ENCODE results near the gene DCTD.

Gene DCTD

GRCh38 chr4:182869697-182870096 lies 47.5 kb downstream of the DCTD start:
- no peak for DNase-seq (ENCODE audit: low spot score)

- no peak for DNase-seq (ENCODE audit: low spot score)
These were observed 50.4 kb downstream of the DCTD start for GRCh38 chr4:182866746-182867145.

DNA sequence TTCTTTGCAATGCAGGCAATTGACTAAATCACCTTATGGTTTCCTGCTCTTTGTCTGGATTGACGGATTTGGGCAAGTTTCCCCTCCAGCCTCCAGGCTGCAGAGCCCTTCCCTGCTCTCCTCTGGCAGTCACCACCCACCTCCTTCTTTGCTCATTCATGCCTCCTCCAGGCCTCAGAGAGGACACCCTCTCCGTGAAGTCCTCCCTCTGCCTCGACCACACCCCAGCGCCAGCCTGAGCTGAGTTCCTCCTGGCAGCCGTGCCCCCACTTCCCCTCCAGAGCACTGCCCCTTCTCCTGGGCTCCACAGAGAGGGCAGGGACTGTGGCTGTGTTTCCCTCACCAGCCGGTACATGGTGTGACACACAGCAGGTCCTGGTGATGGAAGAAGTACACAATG lies 53.7 kb downstream of the DCTD start:
- DNase-seq (ENCODE audit: low spot score) = no peak

DNA sequence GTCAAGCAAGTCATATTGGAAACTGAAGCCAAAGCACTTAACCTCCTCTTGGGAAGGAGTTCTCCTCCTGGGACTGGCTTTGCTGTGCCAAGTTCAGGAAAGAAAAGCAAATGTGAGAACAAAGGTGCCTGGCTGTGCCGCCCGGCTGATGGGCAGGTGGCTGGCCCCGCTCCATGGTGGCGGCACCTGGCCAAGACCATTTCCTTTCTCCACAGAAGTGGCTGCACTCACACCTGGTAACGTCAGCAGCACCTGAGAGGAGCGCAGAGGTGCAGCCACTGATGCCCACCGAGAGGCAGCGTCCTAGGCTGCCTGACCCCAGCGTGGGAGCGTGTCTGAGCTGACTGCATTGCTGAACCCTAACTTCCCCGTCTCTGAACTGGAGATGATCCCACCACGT lies 54.3 kb downstream of the DCTD start:
- no peak for DNase-seq (ENCODE audit: low spot score)

- DNase-seq (ENCODE audit: low spot score) = no peak
These were observed 54.9 kb downstream of the DCTD start for GRCh38 chr4:182862141-182862875.

DNA sequence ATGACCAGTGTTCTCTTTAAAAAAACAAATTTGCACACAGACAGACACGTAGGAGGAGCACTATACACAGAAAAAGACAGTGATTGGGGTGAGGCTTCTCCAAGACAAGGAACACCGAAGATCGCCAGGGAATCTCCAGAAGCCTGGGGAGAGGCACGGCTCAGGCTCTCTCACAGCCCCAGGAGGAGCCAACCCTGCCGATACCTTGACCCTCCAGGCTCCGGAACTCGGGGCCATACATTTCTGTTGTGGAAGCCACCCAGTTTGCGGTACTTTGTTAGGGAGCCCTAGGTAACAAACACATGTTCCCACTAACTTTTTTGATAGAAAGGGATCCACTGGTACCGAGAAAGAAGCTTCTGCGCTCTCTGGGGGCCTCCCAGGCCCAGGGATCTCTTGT lies 55.8 kb downstream of the DCTD start:
- DNase-seq (ENCODE audit: low spot score) = no peak

GRCh38 chr4:182859730-182860129 lies 57.5 kb downstream of the DCTD start:
- no peak for DNase-seq (ENCODE audit: low spot score)

DNA sequence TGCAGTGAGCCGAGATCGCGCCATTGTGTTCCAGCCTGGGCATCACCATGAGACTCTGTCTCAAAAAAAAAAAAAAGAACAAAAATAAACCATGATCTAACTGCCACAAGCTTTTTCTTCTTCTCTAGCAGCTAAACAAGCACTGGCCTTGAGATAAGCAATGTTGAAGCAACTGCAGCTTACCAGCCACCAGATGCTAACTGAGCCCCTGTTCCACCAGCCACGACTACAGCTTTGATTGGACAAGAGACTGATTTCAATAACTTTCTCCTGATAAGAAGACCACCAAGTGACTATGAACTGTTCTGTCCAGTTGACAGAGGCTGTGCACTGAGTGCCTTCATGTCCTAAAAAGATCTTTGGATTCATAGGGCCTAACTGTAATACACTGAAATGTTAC lies 58.5 kb downstream of the DCTD start:
- no peak for DNase-seq (ENCODE audit: low spot score)

DNA sequence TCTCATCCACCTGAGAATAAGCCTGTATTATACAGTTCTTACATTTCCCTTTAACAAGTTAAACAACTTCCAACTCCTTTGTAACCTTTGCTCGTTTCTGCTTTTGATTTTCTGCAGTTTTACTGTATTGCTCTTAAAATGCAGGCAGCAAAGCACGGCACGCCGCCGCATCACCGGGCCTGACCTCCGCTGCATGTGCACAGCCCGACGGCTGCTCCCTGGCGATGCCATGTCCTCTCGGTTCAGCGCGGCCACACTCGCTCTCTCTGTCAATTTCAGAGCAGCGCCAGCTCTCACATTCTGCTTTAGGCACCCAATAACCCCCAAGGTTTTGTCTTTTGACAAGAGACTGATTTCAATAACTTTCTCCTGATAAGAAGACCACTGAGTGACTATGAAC lies 60.3 kb downstream of the DCTD start:
- no peak for DNase-seq (ENCODE audit: low spot score)

DNA sequence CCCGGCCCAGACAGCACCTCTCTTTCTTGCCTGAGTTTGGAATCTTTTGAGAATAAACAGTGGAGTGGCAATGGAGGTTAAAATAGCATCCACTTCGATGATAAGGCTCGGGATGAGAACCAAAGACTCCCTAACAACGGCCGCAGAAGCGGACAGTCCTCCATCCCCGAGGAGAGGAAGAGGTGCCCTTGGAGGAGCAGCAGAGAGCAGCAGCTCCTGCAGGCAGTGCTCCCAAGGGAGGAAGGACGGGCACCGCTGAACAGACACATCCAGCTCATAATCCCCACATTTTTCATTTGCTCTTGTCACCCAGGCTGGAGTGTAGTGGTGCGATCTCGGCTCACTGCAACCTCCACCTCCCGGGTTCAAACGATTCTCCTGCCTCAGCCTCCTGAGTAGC lies 61.3 kb downstream of the DCTD start:
- no peak for DNase-seq (ENCODE audit: low spot score)

GRCh38 chr4:182855312-182855711 lies 61.9 kb downstream of the DCTD start:
- DNase-seq (ENCODE audit: low spot score) = no peak

- DNase-seq (ENCODE audit: low spot score) = no peak
These were observed 62.7 kb downstream of the DCTD start for GRCh38 chr4:182854466-182854865.

DNA sequence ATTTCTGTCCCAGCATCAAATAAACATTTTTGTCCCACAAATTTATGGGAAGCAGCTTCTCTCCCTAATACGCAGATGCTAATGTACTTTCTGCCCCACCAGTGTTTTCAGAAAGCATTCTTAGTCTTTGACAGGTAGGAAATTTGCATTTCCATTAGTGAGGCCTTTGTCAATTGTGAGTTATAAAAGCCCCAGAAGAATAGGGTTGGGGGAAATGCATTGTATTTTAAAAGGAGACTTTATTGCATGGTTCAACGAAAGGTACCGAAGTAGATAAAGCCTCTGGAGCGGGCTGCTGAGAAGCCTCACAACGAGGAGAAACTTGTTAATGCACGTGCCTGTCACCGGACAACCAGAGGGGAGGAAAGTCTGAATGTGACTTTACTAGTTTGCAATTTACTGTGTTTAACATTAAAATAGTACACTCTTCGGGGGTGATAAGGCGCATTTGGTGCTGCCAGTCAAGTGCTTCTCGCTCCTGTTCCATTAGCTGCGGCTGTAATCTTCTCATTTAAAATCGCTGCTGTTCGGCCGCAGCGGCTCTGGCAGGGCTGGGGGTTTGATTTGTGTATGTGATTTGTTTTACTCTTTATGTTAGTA lies 63.4 kb downstream of the DCTD start:
- no peak for DNase-seq (ENCODE audit: low spot score)

DNA sequence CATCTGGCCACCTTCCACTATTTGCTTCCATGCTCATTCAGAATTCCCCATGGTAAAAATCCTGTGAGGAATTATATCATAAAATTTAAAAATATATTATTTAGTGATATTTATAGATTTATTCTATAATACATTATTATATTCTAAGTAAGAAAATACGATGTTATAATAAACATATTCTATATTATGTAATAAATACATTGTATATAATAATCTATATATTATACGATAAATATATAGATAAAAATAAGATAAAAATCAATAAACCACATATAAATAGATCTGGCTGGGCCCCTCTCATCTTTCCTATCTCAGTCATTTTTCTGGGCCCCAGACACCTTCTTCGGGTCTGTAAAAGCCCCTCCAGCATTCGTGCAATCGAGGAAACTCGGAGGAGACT lies 68.5 kb downstream of the DCTD start:
- no peak for DNase-seq (ENCODE audit: low spot score)

DNA sequence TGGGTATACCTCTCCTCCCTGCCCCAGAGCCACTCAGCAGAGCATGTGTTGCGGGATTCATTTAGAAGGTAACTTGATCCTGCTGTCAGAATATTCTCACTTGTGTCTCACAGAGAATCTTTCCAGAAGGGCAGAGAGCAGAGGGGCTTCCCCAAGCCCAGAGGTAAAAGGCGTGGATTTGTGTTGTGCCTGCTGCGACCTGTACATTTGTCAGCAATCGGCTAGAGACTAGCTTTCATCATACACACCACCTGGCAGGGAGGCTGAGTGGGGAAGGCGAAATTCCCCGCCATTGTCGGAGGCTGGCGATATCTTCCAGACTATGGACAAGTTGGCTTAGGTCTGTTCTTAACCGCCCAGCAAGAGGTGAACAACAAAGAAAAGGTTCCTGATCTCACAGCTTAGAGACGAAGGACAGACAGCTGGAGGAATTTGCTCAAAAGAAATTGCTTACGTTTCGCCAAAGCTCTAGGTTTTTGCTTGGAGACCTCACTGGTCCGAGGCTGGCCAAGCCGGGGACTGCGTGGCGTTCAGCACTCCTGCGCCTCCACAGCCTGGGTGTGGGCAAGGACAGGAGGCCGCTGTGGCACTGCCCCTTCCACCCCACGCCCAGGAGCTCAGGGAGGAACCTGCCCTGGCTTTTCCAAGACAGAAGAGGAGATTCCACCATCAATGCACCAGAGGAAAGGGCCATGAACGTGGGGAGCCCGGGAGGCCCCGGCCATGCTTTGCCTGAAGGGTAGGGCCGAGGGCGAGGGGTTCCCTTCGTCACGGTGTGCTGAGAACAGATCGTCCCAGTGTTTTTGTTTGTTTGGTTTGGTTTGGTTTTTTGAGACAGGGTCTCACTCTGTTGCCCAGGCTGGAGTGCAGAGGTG lies 69.4 kb downstream of the DCTD start:
- no peak for DNase-seq (ENCODE audit: low spot score)

GRCh38 chr4:182846036-182846435 lies 71.2 kb downstream of the DCTD start:
- DNase-seq (ENCODE audit: low spot score) = no peak

DNA sequence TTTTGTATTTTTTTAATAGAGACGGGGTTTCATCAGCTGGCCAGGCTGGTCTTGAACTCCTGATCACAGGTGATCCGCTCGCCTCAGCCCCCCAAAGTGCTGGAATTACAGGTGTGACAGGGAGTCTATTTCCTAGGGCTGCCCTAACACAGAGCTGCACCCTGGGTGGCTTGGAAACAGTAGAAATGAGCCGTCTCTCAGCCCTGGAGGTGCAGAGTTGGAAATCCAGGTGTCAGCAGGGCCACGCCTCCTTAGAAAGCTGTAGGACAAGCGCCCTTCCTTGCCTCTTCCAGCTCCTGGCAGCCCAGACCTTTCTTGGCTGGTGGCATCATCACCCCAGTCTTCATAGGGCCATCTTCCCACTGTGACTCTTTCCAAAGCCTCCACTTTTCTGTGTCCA lies 71.6 kb downstream of the DCTD start:
- DNase-seq (ENCODE audit: low spot score) = no peak

DNA sequence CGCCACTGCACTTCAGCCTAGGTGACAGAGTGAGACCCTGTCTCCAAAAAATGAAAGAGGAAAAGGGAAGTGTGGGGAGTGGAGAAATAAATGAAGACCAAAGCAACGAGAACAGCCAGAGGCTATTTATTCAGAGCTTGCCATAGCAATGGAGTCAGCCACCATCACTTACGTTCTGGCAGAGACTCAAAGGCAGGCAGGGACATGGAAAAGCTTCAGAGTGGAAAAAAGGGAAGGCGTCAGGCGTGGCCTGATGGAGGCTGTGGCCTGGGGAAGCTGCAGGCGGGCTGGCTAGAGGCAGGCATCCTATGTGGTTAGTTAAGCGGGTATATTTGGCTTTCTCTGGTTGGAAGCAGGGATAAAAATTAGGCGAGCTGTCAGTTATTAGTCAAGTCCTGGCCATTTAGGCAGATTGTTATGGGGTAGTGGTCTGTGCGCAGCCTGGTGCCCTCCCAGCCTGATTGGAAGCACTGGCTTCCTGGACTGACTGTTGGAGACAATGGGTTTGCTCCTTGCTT lies 73.3 kb downstream of the DCTD start:
- DNase-seq (ENCODE audit: low spot score) = no peak

DNA sequence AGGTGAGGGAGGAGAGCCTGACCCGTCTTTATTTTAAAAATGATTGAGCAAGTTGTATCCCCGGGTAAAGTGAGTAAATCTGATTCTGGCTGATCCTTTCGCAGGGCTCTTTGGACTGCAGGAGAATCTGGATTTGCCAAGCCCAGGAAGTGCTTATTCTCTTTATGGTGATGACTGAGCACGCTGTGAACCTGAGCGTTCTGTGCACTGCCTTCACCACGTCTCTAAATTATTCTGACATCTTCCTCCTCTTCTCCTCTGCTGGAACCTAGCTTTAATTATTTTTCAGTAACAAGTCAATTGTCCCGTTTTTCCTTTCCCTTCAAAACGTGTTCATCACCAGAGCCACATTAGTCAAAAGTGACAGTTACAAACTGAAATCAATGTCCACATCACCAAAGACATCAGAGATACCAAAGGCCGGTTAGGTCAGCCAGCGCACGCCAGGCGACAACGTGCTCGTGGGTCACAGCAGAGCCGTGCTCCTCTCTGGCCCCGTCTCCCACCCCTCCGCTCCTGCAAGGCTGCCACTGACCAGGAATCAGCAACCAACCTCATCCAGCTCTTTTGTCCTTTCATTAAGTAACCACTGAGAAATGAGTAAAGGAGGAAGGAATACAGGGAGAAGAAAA lies 74.3 kb downstream of the DCTD start:
- DNase-seq (ENCODE audit: low spot score) = no peak

DNA sequence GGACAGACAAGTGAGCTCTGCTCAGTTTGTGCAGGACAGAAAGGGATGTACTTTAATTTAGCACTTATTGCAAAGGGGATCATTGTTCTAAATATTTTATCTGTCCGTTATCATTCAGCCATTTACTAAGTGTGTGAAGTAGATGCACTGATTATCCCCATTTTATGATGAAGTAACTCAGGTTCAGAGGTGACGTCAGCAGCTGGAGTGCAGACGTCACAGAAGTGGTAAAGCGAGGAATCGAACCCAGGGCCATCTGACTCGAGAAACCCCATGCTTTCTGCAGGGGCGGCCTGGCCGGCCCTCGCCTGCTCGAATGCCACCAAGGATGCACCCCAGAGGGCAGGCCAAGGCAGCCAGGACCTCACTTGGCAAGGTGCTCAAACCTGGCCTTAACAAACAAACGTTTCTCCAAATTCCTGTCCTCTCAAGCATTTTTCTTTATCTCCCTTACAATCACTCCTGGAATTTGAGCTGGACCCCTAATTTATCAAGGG lies 75.0 kb downstream of the DCTD start:
- DNase-seq (ENCODE audit: low spot score) = no peak

DNA sequence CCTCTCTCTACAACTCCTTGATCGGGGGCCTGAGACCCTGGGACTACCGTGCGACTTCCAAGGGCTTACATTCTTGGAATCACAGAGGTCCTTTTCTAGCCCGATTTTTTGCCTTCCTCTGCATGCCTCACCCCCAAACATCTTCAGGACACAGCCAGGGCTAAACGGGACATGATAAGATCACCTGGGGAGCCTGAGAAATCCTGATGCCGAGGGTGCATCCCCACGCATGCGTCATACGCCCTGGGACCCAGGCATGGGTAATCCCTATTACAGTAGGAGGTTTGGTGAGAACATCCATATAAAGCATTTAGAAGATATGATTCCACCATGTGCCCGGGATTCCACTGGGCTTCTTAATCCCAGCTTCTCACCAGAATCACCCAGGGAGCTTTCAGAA lies 77.1 kb downstream of the DCTD start:
- no peak for DNase-seq (ENCODE audit: low spot score)

All from hematopoietic multipotent progenitor cell treated with erythropoietin and hydrocortisone succinate and interleukin-3 and kit ligand, for 17 days (in vitro differentiated cells).